A549 (cell line): Measurements from ENCODE around the gene NOPCHAP1. TPM values are rescaled to one million over a fixed set of nuclear protein-coding genes. Genes with fewer than 3 reads are reported as not detected.

Experiments used
- ATAC-seq, 2 experiments: fragments of 200-7000 bp in 1 of 2; fragments of >200 bp in 1 of 2; cut with Nextera tagmentation in 1 of 2; cut with Tn5 transposase in 1 of 2; 3 replicates each; pipeline versions ENCODE4 v1.8.0 to v1.9.1; 2018 to 2020; ENCODE audit warnings: mild to moderate bottlenecking in 1 of 2, moderate library complexity in 1 of 2
- CTCF ChIA-PET: fragments of 300-600 bp; sonication (Branson Sonifier 250); formaldehyde crosslinking; extraction: SDS; loops from one replicate; lab custom pipeline; 2021; ENCODE audit warnings: antibody characterized with exemption, inconsistent platforms; lab: Yijun Ruan, JAX
- POLR2A ChIA-PET: fragments of 350-600 bp; formaldehyde crosslinking; extraction: SDS; loops from one replicate; lab custom pipeline; 2021; ENCODE audit warnings: antibody characterized with exemption, inconsistent platforms; lab: Yijun Ruan, JAX
- DNase-seq, 2 experiments: peaks; one replicate each; pipeline versions ENCODE4 v3.0.0 to v3.0.0-alpha.2; 2011 to 2016; ENCODE audit warnings: low read depth in 1 of 2, low spot score in 1 of 2
- FAIRE-seq: peaks from 2 replicates; lab custom pipeline; 2011; peaks lifted over from hg19 to GRCh38; lab: Jason Lieb, UNC
- H3K27ac ChIP-seq, 2 experiments: fragments of >200 bp; sonication (Bioruptor Twin); formaldehyde crosslinking; 3 replicates each; pipeline ENCODE4 v1.5.1; 2016 to 2017
- H3K4me1 ChIP-seq: fragments of >200 bp; sonication (Bioruptor Twin); formaldehyde crosslinking; 3 replicates; pipeline ENCODE4 v1.6.1; 2016
- H3K4me2 ChIP-seq: fragments of >200 bp; sonication (Bioruptor Twin); formaldehyde crosslinking; 3 replicates; pipeline ENCODE4 v1.6.1; 2016
- H3K4me3 ChIP-seq: fragments of >200 bp; sonication (Bioruptor Twin); formaldehyde crosslinking; 3 replicates; pipeline ENCODE4 v1.5.1; 2016
- H3K9me3 ChIP-seq: fragments of >200 bp; sonication (Bioruptor Twin); formaldehyde crosslinking; 3 replicates; pipeline ENCODE4 v1.6.1; 2016
- CEBPB ChIP-seq, 2 experiments: fragments of >200 bp in 1 of 2; sonication (Bioruptor Twin) in 1 of 2; formaldehyde crosslinking in 1 of 2; IDR thresholded peaks; 2 replicates each; pipeline ENCODE4 v1.6.1; 2012 to 2016
- CHD2 ChIP-seq: fragments of 150-350 bp; IDR thresholded peaks from 2 replicates; pipeline ENCODE4 v1.6.1; 2014; ENCODE audit warnings: low read length; ENCODE audit not compliant: partially characterized antibody
- CHD4 ChIP-seq: fragments of 200-600 bp; sonication (generic); IDR thresholded peaks from 2 replicates; pipeline ENCODE4 v1.6.1; 2016; ENCODE audit warnings: antibody characterized with exemption, mild to moderate bottlenecking, borderline replicate concordance
- CTCF ChIP-seq: fragments of >200 bp; sonication (Bioruptor Twin); formaldehyde crosslinking; IDR thresholded peaks from 3 replicates; pipeline ENCODE4 v1.5.1; 2016
- ESRRA ChIP-seq: fragments of 150-350 bp; IDR thresholded peaks from 2 replicates; pipeline ENCODE4 v1.6.1; 2014; ENCODE audit warnings: mild to moderate bottlenecking, low read length, borderline replicate concordance
- FOSB ChIP-seq: fragments of 250-450 bp; sonication (Bioruptor Pico); IDR thresholded peaks from 2 replicates; pipeline ENCODE4 v1.5.0; 2020; ENCODE audit warnings: mild to moderate bottlenecking, moderate library complexity
- FOSL2 ChIP-seq, 2 experiments: fragments of 450-650 bp in 1 of 2; fragments of >200 bp in 1 of 2; sonication (Bioruptor Twin) in 1 of 2; formaldehyde crosslinking; IDR thresholded peaks; 2 replicates each; pipeline versions ENCODE4 v1.5.0 to v1.6.1; 2016 to 2020; ENCODE audit warnings: mild to moderate bottlenecking in 1 of 2, moderate library complexity in 1 of 2
- GATA3 ChIP-seq: IDR thresholded peaks from 2 replicates; pipeline ENCODE4 v1.6.1; 2012; ENCODE audit warnings: borderline replicate concordance
- HOXB13 ChIP-seq: fragments of 250-450 bp; sonication (Bioruptor Pico); IDR thresholded peaks from 2 replicates; pipeline ENCODE4 v1.5.0; 2020; ENCODE audit warnings: low read depth, mild to moderate bottlenecking, moderate library complexity
- HOXB5 ChIP-seq: fragments of 250-450 bp; sonication (Bioruptor Pico); IDR thresholded peaks from 2 replicates; pipeline ENCODE4 v1.5.0; 2020; ENCODE audit warnings: mild to moderate bottlenecking, moderate library complexity
- MAZ ChIP-seq: fragments of 150-350 bp; IDR thresholded peaks from 2 replicates; pipeline ENCODE4 v1.6.1; 2014; ENCODE audit warnings: antibody characterized with exemption, low read depth, low read length, borderline replicate concordance
- NR3C1 ChIP-seq: fragments of >200 bp; sonication (Bioruptor Twin); formaldehyde crosslinking; IDR thresholded peaks from 3 replicates; pipeline ENCODE4 v1.6.1; 2017
- POLR2A ChIP-seq: IDR thresholded peaks from 2 replicates; pipeline ENCODE4 v1.6.1; 2012; ENCODE audit warnings: mild to moderate bottlenecking, low read length
- RAD21 ChIP-seq, 2 experiments: fragments of >200 bp in 1 of 2; sonication (Bioruptor Twin) in 1 of 2; formaldehyde crosslinking in 1 of 2; IDR thresholded peaks in 1 of 2; conservative IDR thresholded peaks in 1 of 2; 2 replicates in 1 of 2; 3 replicates in 1 of 2; pipeline ENCODE4 v1.6.1; 2012 to 2018; ENCODE audit warnings: inconsistent platforms in 1 of 2
- RARB ChIP-seq: fragments of 250-450 bp; sonication (Bioruptor Pico); IDR thresholded peaks from 2 replicates; pipeline ENCODE4 v1.8.0; 2021; ENCODE audit warnings: mild to moderate bottlenecking, moderate library complexity
- RFX5 ChIP-seq: fragments of 450-650 bp; IDR thresholded peaks from 2 replicates; pipeline ENCODE4 v1.7.1; 2014; ENCODE audit warnings: antibody characterized with exemption, mild to moderate bottlenecking, moderate library complexity
- RNF2 ChIP-seq: fragments of 200-600 bp; sonication (generic); IDR thresholded peaks from 2 replicates; pipeline ENCODE4 v1.6.1; 2016; ENCODE audit warnings: low read depth, mild to moderate bottlenecking, antibody characterized with exemption, moderate library complexity, borderline replicate concordance
- ZNF302 ChIP-seq: fragments of 250-450 bp; sonication (Bioruptor Pico); IDR thresholded peaks from 2 replicates; pipeline ENCODE4 v1.9.0; 2021; ENCODE audit warnings: inconsistent platforms, mild to moderate bottlenecking, moderate library complexity
- ZSCAN20 ChIP-seq: fragments of 250-450 bp; sonication (Bioruptor Pico); IDR thresholded peaks from 2 replicates; pipeline ENCODE4 v1.8.0; 2022; ENCODE audit warnings: mild to moderate bottlenecking, moderate library complexity
- WGBS: methylation state at CpG from one replicate; pipeline ENCODE4 v1.1.6; 2017; ENCODE audit errors: missing lambda C conversion rate; 5-methylcytosine and 5-hydroxymethylcytosine counted together
- polyA plus RNA-seq, 4 experiments: library from polyadenylated mRNA; depleted of rRNA in 3 of 4; stranded (reverse); fragments of >200 nt; fragmentation: RNase III in 1 of 4; extraction: RNeasy Plus Mini Kit Qiagen cat#74134 plus additional on column Dnase treatment in 1 of 4; gene quantifications; 2 replicates in 3 of 4; 3 replicates in 1 of 4; pipeline ENCODE4 v1.2.3, GENCODE V29; 2011 to 2017
- TF ChIP-seq, protein P1 (sequence below): fragments of 250-450 bp; sonication (Bioruptor Pico); IDR thresholded peaks from 2 replicates; pipeline ENCODE4 v1.5.0; 2021; ENCODE audit warnings: mild to moderate bottlenecking, moderate library complexity, borderline replicate concordance
- TF ChIP-seq, protein P2 (sequence below): fragments of 150-350 bp; IDR thresholded peaks from 2 replicates; pipeline ENCODE4 v1.6.1; 2014; ENCODE audit warnings: low read depth, mild to moderate bottlenecking, low read length
- TF ChIP-seq, protein P3 (sequence below): fragments of 450-650 bp; IDR thresholded peaks from 2 replicates; pipeline ENCODE4 v1.6.1; 2014; ENCODE audit warnings: antibody characterized with exemption
- TF ChIP-seq, protein P4 (sequence below): IDR thresholded peaks from 2 replicates; pipeline ENCODE4 v1.6.1; 2012

NOPCHAP1 gene
- polyA plus RNA-seq, 2 of the 4 experiments (the other 2 are of a cell fraction), result 21.7 to 29.5 TPM

DNA sequence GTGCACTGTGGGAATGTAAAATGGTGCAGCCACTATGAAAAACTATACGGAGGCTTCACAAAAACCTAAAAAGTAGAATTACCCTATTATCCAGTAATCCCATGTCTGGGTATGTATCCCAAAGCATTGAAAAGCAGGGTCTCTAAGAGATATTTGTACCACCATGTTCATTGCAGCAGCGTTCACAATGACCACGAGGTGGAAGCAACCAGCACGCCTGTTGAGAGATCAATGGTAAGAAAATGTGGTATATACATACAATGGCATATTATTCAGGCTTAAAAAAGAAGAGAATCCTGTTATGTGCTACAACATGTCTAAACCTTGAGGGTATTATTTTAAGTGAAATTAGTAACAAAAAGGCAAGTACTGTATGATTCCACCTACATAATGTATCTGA is 910 bp upstream of the NOPCHAP1 start:
- no peak overlapping the region for H3K4me3 ChIP-seq
- no peaks in the 10 kb centered on the region for H3K9me3 ChIP-seq
- no peak for FAIRE-seq

GRCh38 chr12:104990950-104991349 is 4.8 kb downstream of the NOPCHAP1 start:
- 91% methylated on average over 4 of the region's 4 CpGs for WGBS
- FAIRE-seq, result no peak

More for the DNA sequence above, 910 bp upstream of the NOPCHAP1 start:
- CTCF ChIA-PET, result interaction anchor here (0.7 to 1.6 kb wide), 3 partner anchors 14 to 604 kb away, joined by 3 read pairs; no protein-coding TSS in a partner anchor
- POLR2A ChIA-PET, result no interaction called here
- H3K27ac ChIP-seq, result no peak overlapping the region; a peak in 1 of 6 replicates
- 48% methylated on average over 4 of the region's 4 CpGs for whole genome bisulfite sequencing
- H3K4me1 ChIP-seq, result peaks cover 17% of the 10 kb centered on the region
- DNase-seq (peak in 1 of 2 experiments; percentile 29), ATAC-seq (peak in 1 of 2 experiments; percentile 19; a peak in 3 of 6 replicates)
- TF ChIP-seq RAD21 (conservative IDR thresholded peaks at IDR 0.05 in 1 of 2, IDR thresholded peaks at IDR 0.05 in 1 of 2) (0 out of 5 replicates have a peak, but pooled peaks of 1 of the 2 experiments have one; percentile 9), HOXB5 (CRISPR knock-in tag) (no peak), NR3C1 (no peak)
- H3K4me2 ChIP-seq, result peak overlapping the region; percentile 79

GRCh38 chr12:104991565-104992128 is 5.5 kb downstream of the NOPCHAP1 start:
- 77% methylated on average over 3 of the region's 3 CpGs for WGBS
- FAIRE-seq, result peak; percentile 13
- H3K9me3 ChIP-seq, result no peaks in the 10 kb centered on the region
- no peak for DNase-seq
- no peak for ATAC-seq
- H3K4me2 ChIP-seq, result no peak overlapping the region
- CTCF ChIA-PET, result interaction anchor here (1.7 kb wide), 1 partner anchor 11 kb away, joined by 4 read pairs; no protein-coding TSS in a partner anchor
- H3K4me1 ChIP-seq, result peaks cover 13% of the 10 kb centered on the region
- H3K27ac ChIP-seq, result no peak overlapping the region
- no peak overlapping the region for H3K4me3 ChIP-seq
- TF ChIP-seq ESRRA (no peak), RAD21 (conservative IDR thresholded peaks at IDR 0.05 in 1 of 2, IDR thresholded peaks at IDR 0.05 in 1 of 2) (no peak), FOSL2 (IDR thresholded peaks at IDR 0.05) (no peak), FOSL2 (CRISPR knock-in tag; IDR thresholded peaks at IDR 0.05) (no peak), CTCF (no peak), HOXB5 (CRISPR knock-in tag) (no peak), RFX5 (no peak), POLR2A (no peak)
- TF ChIP-seq, protein P1, sequence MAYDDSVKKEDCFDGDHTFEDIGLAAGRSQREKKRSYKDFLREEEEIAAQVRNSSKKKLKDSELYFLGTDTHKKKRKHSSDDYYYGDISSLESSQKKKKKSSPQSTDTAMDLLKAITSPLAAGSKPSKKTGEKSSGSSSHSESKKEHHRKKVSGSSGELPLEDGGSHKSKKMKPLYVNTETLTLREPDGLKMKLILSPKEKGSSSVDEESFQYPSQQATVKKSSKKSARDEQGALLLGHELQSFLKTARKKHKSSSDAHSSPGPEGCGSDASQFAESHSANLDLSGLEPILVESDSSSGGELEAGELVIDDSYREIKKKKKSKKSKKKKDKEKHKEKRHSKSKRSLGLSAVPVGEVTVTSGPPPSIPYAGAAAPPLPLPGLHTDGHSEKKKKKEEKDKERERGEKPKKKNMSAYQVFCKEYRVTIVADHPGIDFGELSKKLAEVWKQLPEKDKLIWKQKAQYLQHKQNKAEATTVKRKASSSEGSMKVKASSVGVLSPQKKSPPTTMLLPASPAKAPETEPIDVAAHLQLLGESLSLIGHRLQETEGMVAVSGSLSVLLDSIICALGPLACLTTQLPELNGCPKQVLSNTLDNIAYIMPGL (CRISPR knock-in tag), result no peak
- POLR2A ChIA-PET, result no interaction called here

More at GRCh38 chr12:104990950-104991349, 4.8 kb downstream of the NOPCHAP1 start:
- Histone ChIP-seq H3K4me3 (no peak overlapping the region), H3K27ac (no peak overlapping the region), H3K9me3 (no peaks in the 10 kb centered on the region), H3K4me1 (peaks cover 13% of the 10 kb centered on the region), H3K4me2 (no peak overlapping the region)
- TF ChIP-seq MAZ (no peak), RARB (no peak), RAD21 (conservative IDR thresholded peaks at IDR 0.05 in 1 of 2, IDR thresholded peaks at IDR 0.05 in 1 of 2) (no peak), RNF2 (no peak), ZNF302 (CRISPR knock-in tag) (no peak), NR3C1 (no peak), FOSB (CRISPR knock-in tag) (no peak), GATA3 (no peak), CEBPB (IDR thresholded peaks at IDR 0.05) (no peak), ZSCAN20 (CRISPR knock-in tag) (no peak), CHD2 (no peak), HOXB13 (no peak), CHD4 (no peak), ESRRA (no peak)
- TF ChIP-seq, protein P2, sequence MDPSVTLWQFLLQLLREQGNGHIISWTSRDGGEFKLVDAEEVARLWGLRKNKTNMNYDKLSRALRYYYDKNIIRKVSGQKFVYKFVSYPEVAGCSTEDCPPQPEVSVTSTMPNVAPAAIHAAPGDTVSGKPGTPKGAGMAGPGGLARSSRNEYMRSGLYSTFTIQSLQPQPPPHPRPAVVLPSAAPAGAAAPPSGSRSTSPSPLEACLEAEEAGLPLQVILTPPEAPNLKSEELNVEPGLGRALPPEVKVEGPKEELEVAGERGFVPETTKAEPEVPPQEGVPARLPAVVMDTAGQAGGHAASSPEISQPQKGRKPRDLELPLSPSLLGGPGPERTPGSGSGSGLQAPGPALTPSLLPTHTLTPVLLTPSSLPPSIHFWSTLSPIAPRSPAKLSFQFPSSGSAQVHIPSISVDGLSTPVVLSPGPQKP, result no peak
- TF ChIP-seq, protein P3, sequence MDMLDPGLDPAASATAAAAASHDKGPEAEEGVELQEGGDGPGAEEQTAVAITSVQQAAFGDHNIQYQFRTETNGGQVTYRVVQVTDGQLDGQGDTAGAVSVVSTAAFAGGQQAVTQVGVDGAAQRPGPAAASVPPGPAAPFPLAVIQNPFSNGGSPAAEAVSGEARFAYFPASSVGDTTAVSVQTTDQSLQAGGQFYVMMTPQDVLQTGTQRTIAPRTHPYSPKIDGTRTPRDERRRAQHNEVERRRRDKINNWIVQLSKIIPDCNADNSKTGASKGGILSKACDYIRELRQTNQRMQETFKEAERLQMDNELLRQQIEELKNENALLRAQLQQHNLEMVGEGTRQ, result no peak
- TF ChIP-seq, protein P4, sequence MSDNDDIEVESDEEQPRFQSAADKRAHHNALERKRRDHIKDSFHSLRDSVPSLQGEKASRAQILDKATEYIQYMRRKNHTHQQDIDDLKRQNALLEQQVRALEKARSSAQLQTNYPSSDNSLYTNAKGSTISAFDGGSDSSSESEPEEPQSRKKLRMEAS, result no peak
- ATAC-seq (no peak), DNase-seq (no peak)
- ChIA-PET POLR2A (no interaction called here), CTCF (interaction anchor here (1.0 to 1.7 kb wide), 2 partner anchors 11 to 609 kb away, joined by 4 to 5 read pairs; no protein-coding TSS in a partner anchor)
